ENCODE results near the gene BCL7A.

Gene BCL7A

GRCh38 chr12:122078141-122079032 lies 56.7 kb downstream of the BCL7A start, which contains the start of gene MLXIP:
Gene MLXIP (plus strand): TSS chr12:122078756. CDS start chr12:122078854, 98 bp downstream.
- DNase-seq (ENCODE audit: low spot score), result peak; percentile 85

- no peak for DNase-seq (ENCODE audit: low spot score)
Observed at GRCh38 chr12:122079033-122079531, 57.4 kb downstream of the BCL7A start.

GRCh38 chr12:122079532-122080081 lies 57.9 kb downstream of the BCL7A start:
- DNase-seq (ENCODE audit: low spot score), result no peak

GRCh38 chr12:122080149-122081082 lies 58.7 kb downstream of the BCL7A start:
- DNase-seq (ENCODE audit: low spot score), result peak; percentile 82

- DNase-seq (ENCODE audit: low spot score), result peak; percentile 80
Observed at GRCh38 chr12:122081083-122081696, 59.5 kb downstream of the BCL7A start.

GRCh38 chr12:122081697-122082221 lies 60.1 kb downstream of the BCL7A start:
- DNase-seq (ENCODE audit: low spot score), result peak; percentile 75

GRCh38 chr12:122082621-122083356 lies 61.1 kb downstream of the BCL7A start:
- no peak for DNase-seq (ENCODE audit: low spot score)

- no peak for DNase-seq (ENCODE audit: low spot score)
Observed at GRCh38 chr12:122084857-122085405, 63.2 kb downstream of the BCL7A start.

- no peak for DNase-seq (ENCODE audit: low spot score)
Observed at GRCh38 chr12:122085591-122085990, 63.9 kb downstream of the BCL7A start.

- no peak for DNase-seq (ENCODE audit: low spot score)
Observed at GRCh38 chr12:122086116-122086515, 64.4 kb downstream of the BCL7A start.

GRCh38 chr12:122086641-122087285 lies 65.1 kb downstream of the BCL7A start:
- DNase-seq (ENCODE audit: low spot score), result no peak

- no peak for DNase-seq (ENCODE audit: low spot score)
Observed at GRCh38 chr12:122087431-122088178, 65.9 kb downstream of the BCL7A start.

GRCh38 chr12:122088179-122088810 lies 66.6 kb downstream of the BCL7A start:
- DNase-seq (ENCODE audit: low spot score), result no peak

- DNase-seq (ENCODE audit: low spot score), result peak; percentile 81
Observed at GRCh38 chr12:122089077-122089476, 67.4 kb downstream of the BCL7A start.

GRCh38 chr12:122090759-122091515 lies 69.3 kb downstream of the BCL7A start:
- DNase-seq (ENCODE audit: low spot score), result no peak

GRCh38 chr12:122093098-122093883 lies 71.6 kb downstream of the BCL7A start:
- DNase-seq (ENCODE audit: low spot score), result no peak

- DNase-seq (ENCODE audit: low spot score), result no peak
Observed at GRCh38 chr12:122094137-122094734, 72.6 kb downstream of the BCL7A start.

Measured in pons (tissue), 1 donor.